GM19240 (cell line): ENCODE measurements around the gene SSTR5.
"Not testable (repeated sequence)": the region's sequence is repeated elsewhere in the genome, so short reads cannot be mapped to it uniquely, and the experiment has no call there.

ENCODE experiments used
- DNase-seq: peaks from one replicate; pipeline ENCODE4 v3.0.0; 2011; ENCODE audit warnings: low spot score; ENCODE audit not compliant: insufficient read length

The SSTR5 gene

DNA sequence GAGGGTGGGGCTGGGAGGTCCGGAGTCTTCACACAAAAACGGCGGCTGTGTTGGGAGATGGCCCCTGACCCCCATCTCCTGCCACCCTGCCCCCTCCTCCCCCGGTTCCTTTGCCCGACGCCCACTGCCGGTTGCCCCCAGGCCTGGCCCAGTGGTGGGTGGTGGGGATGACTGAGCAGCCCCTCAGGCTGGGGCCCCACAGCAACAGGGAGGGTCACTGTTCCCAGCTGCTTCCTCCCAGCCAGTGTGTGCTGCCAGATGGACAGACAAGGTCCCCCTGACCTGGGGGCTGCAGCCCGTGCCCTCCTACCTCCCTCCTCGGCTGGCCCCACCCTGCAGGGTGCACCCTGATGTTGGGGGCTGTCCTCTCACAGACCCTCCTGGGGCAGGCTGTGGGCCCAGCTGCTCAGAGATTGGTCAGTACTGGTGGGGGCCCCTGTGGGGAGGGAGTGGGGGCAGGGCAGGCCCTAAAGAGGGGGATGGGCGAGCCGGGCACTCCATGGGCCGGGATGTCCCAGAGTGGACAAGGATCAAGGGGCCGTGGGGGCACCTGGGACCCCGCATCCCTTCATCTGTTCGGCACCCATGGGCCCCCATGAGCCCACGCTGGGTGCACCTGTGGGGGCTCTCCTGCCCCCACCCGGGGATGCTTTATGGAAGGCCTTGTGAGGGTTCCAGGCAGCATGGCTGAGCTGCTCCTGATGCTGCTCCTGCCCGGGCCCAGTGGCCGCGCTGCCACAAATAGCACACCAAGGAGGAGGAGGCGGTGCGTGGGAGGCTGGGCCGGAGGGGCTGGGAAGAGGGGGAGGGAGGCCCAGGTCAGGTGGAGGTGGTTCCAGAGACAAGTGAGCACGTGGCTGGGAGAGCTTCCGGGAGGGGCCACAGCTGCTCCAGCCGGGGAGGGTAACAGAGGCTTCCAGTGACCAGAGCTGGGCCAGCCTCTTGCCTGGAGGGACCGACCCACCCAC, 18.4 kb downstream of the SSTR5 start:
- DNase-seq = no peak

DNA sequence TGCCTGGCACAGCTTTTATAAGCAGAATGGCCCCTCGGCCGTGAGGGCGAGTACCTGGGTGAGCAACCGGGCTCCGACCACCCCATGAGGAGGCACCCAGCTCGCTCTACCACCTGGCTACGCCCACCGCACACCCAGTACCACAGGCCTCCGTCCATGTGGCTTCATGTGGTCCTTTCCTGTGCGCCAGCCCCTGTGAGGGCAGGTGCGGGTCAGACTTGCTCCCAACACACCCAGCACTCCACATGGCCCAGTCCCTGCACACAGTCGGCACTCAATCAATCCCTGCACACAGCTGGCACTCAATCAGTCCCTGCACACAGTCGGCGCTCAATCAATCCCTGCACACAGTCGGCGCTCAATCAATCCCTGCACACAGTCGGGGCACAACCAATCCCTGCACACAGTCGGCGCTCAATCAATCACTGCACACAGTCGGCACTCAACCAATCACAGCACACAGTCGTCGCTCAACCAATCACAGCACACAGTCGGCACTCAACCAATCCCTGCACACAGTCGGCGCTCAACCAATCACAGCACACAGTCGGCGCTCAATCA, 19.5 kb downstream of the SSTR5 start:
- no peak for DNase-seq

DNA sequence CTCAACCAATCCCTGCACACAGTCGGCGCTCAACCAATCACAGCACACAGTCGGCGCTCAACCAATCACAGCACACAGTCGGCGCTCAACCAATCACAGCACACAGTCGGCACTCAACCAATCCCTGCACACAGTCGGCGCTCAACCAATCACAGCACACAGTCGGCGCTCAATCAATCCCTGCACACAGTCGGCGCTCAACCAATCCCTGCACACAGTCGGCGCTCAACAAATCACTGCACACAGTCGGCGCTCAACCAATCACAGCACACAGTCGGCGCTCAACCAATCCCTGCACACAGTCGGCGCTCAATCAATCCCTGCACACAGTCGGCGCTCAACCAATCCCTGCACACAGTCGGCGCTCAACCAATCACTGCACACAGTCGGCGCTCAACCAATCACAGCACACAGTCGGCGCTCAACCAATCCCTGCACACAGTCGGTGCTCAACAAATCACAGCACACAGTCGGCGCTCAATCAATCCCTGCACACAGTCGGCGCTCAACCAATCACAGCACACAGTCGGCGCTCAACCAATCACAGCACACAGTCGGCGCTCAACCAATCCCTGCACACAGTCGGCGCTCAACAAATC, 20.2 kb downstream of the SSTR5 start:
- not testable (repeated sequence) for DNase-seq

DNA sequence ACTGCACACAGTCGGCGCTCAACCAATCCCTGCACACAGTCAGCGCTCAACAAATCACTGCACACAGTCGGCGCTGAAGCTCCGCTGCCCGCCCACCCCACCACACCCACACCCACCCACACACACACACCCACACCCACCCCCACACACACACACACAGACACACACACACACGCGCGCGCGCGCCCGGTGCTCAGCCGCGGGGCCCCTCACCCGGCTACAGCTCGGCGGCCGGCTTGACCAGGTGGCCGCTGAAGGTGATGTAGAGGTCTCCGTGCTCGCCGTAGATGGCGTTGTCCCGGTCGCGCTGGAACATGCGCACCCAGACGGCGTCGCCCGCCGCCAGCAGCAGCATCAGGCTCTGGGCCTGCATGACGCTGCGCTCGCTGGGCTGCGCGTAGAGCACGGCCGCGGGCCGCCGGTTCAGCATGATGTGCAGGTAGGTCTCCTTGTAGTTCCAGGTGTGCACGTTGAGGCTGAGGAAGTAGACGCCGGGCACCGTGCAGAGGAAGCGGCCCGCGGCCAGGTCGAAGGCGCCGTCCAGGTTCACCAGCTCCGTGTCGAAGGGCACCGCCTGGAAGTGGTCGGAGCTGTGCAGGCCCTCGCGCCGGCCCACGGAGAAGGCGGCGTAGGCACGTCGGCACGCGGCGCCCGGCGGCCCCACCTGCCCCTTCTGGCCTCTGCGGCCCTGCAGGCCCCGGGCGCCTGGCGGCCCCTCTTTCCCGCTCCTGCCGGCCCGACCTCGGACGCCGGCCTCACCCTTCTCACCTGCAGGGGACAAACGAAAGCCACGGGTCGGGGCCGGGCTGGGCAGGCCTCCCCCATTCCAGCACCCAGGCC, 21.0 kb downstream of the SSTR5 start:
- DNase-seq = no peak

DNA sequence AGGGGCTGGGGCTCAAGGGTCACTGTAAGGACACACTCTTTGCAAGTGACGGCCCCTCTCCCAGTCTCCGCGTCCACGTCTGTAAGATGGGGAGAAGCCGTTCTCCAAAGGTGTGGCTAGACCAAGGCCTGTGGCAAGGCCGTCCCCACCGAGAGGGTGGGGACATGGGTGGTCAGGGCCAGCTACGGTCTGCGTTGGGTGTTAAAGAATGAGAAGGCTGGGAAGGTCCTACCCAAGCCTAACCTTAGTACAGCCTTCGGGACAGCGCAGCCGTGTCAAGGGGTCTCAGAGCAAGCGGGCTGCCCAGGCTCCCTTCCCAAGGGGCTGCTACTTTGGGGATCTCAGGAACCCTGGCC, 21.6 kb downstream of the SSTR5 start:
- DNase-seq = no peak

DNA sequence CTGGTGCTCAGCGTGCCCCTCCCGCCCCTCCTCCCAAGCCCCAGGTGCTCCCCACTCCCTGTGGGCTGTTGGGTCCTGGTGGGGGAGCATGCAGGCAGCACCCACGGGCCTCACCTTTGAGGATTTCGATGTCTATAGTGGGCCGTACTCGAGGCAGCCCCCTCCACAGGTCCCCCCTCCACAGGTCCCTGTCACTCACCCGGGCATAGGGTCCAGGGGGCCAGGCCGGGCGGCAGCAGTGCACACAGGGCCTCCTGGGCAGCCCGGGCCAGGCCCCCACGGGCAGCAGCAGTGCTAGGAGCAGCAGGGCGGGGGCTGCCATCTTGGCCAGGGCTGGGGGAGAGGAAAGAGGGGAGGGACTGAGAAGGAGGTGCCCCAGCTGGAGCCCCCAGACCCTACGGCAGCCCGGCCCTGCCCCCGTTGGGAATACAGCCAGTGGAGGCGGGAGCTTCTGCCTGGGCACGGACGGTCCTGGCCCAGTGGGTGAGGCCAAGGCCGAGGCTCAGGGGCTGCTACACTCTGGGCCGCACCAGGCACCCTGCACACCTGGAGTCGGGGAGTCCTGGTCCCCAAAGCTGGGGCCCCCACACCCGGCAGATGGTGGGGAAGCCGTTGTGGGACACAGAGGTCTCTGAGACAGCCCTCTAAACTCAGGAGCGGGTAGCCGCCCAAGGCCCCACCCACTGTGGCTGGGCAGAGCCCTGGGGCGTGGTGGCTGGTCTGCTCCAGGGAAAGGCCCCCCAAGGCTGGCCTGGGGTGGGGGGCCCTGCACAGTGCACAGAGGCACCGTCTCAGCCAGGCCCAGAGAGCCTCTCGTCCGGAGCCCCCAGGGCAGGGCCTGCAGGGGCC, 22.3 kb downstream of the SSTR5 start:
- DNase-seq = no peak

DNA sequence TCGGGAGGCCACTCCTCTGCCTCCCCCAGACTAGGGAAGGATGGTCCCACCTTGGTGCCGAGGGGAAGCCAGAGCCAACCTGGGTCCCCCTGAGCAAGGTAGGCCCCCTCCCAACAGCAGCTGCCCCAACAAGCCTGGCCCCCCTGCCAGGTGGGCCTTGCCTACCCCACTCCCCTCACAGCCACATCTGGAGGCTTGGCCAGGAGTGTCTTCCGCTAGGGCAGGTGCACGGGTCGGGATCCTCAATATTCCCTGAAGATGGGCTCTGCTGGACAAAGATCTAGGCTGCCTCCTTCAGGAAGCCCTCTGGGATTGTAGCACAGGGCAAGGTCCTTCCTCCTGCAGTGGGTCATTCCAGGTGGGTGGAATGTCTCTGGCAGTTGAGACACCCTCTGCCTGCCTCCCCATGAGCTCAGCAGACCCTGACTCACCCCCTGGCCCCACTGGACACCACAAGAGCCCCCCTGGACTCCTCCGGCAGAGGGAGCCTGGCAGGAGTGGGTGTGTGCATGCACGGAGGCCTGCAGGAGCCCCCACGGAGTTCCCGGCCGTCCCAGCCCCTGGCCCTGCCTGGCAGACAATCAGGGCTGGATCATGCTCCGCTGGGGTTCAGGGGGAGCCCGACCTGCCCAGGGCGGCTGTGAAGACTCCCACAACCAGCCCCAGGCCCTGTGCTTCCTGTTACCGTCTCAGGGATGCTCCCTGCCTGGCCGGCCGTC, 23.1 kb downstream of the SSTR5 start:
- no peak for DNase-seq

DNA sequence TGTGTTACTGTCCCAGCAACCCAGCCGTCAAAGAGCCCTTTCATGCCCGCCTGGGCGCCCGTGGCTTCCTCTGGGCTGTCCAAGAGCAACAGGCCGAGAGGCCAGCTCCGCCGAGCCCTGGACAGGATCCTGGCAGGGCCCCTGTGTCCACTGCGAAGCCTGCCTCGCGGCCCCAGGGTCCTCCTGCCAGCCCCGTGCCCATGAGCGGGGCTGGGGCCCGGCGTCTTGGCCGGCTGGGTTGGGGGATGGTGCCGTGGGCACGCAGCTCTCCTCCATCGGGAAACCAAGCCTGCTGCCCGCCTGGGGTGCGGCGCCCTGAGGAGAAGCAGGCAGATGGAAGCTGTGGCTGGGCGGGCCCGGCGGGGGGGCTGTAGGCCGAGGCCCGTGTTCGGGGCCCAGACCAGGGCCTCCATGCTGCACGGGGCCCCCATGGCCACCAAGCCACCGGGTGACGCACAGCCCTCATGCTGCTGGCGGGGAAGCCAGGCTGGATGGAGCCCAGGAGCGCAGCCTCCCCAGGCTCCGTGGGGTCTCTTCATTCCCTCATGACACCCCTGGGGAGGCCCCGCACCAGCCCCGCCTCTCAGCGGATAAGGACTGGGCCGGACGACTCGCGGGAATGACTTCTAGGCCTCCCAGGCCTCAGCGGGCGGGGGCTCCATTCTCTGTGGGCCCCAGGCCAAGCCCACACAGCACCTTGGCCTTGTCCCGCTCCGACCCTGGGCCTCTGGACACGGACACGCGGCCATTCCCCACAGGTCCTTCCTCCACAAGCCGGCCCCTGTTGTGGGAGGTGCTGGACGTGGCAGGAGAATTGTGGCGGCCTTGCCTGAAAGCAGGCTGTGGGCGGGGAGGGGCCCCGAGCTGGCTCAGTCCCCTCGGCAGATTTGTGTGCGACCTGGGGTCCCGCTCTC, 23.9 kb downstream of the SSTR5 start, which contains the start of gene C1QTNF8:
C1QTNF8 (minus strand) TSS at position 76 of the 914 bp plus-strand sequence. CDS start 1,322 bp downstream, outside the sequence.
- DNase-seq = no peak

DNA sequence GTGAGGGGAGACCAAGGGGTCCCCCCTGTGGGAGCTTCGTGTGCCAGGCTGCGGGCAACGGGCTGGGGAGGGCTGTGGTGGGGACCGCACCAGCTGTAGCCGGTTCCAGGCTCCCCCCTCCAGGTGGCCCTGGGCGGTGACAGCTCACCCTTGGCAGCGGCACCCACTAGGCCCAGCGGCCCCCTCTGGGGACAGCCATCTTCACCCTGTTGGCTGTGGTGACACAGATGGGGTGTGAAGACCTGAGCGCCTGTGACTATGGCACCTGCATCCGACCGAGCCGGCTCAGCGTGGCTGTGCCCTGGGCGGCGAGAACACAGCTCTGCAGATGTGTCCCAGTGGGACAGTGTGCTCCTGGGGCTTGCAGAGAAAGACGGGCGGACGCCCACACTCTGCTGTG, 24.6 kb downstream of the SSTR5 start:
- DNase-seq = no peak

DNA sequence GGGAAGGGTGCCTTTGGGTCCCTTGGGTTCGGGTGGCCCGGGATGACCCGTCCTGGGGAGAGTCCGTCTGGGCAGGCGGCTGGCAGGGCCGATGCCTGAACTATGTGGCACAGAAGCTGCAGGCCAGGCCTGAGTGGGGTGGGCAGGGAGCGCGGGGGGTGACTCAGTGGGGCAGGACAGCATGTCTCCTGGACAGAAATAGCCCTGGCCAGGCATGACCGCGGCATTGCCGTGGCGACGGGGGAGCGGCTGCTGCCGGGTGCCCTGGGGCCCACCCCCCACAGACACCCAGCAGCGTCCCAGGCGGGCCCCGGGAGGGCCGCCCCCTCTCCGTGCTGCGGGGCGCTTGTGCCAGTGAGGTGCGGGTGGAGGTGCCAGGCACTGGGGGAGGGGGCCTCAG, 25.3 kb downstream of the SSTR5 start:
- no peak for DNase-seq

DNA sequence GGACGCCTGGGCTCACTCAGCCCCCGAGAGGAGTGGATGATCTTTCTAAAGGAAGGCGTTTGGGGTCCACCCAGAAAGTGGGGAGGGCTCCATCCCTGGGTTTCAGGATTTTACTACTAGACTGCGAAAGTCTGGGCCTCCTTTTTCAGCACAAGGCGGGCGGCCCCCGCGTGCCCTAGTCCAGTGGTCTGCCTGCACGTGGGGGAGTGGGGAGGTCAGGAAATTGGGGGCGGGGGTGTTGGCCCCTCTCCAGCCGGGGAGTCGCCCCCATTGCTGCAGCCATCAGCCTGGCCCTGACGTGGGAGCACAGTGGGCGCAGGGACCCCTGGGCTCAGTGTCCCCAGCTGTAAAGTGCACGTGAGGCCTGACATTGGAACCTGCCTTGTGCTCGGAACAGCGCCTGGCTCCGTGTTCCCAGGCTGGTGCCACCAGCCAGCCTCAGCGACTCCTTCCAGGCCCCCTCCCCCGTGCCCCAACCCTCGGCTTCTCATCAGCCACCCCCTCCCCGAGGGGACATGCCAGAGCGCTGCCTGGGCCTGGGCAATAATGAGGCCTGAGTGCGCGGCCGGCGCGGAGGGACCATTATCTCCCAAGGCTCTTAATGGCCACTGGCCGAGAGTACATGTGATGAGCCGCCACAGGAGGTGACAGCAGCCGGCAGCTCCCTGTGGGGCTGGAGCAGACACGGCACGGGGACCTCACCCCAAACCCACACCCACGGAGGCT, 25.9 kb downstream of the SSTR5 start:
- no peak for DNase-seq

DNA sequence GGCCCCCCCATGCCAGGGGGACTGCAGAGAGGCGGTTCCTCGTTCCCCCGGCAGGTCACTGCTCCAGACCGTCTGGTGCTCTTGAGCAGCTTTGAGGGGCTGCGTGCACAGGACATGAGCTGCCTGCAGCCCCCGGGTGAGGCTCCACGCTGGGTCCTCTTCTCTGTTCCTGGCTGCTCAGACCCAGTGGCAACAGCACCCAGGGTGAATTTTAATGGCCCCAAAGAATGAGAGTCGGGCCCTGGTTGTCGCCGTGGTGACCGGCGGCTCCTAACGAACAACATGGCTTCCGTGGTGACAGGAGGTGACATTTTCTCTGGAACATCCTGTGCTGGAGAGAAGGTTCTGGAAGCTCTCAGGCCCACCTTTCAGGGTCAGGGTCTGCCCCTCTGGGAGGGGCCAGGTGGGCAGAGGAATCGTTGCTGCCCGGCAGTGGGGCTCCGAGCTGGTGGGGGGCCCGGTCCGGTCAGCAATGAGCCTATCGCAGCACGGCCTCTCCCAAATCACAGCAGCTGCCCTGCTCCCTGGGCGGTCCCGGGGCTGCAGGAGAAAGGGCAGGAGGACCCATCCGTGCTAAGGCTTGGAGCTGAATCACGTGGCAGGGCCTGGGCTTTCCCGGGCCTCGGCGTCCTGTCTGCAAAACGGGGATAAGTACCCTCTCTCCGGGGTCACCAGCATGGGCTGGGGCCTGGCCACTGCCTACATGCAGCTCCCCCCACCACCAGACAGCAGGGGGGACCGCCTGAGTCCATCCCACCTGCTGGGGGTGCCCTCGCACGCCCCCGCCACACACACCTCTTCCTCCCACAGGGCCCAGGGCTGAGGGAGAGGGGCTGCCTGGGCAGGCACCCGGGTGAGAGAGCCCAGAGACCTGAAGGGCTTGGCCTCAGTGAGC, 26.9 kb downstream of the SSTR5 start:
- no peak for DNase-seq

DNA sequence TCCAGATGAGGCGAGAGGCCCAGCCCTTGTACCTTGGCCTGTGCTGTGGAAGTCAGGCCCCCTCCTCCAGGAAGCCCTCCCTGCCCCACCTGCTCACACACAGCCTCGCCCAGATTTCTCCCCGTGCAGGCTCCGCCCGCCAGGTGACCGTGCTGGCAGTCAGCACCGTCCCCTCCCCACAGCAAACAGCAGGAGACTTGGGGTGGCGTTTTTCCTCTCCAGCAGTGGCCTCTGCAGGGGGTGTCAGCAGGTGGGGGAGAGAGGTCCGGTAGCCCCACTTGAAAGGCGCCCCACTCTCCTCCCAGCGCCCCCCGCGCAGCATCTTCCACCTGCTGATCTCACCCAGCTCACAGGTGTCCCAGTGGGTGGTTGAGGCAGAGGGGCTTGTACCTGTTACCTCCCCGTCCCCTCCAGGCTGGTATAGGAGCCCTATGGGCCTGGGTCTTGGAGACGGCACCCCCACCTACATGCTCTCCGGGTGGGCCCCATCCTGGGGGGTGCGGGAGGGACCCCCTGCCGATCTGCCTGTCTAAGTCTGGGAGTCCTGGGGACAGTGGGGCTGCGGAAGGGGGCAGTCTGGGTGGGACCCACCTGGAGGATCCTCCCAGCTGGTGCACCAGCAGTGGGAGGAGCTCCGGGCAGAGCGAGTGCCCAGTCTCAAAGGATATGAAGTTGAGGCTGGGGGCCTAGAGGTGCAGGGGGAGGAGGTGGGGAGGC, 27.7 kb downstream of the SSTR5 start:
- DNase-seq = no peak

DNA sequence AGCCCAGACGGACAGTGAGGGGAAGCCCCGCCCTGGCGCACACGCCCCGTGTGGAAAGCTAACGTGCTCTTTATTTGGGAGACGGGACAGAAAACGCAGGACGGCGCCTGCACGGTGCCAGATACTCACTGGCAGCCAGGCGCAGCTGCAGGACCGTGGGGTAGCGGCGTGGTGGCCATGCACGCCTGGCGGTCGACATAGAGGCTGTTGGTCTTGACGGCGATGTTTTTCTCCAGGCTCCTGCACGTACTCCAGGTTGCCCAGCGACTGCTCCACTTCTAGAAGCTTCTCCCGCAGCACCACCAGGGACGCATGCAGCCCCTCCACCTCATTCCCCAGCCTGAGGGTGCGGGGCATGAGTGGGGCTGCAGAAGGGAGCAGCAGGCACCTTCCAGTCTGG, 28.6 kb downstream of the SSTR5 start:
- DNase-seq = no peak

DNA sequence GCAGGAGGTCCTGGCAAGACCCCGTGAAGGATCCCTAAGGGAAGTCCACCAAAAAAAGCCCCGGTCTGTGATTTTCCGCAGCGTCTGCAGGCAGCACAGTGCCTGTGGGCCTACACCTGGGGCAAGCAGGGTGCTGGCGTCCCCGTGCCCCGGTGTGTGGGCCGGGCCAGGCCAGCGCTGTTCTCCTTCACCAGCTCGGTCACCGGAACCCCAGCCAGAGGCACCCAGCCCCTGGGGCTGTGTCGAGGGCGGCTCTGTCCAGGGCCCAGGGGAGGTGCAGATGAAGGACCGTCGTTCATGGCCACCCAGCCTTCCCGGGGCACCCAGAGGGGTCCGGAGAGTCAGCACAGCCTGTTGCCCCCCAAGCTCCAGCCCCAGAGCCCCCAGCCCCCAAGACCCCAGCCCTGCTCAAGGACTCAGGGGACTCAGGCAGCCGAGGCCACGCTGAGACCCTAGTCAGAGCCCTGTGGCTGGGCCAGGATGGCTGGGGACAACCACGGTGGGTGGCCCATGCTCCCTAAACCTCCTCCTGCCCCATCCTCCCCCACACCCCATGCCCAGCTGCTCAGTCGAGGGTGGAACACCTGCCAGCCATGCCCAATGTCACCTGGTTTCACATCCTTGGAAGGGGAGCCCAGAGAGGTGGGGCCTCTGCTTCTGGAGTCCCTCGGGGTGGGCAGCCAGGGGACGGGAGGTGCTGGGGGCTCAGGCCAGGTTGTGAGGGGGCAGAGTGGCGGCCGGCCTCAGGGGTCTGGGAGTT, 29.2 kb downstream of the SSTR5 start:
- DNase-seq = no peak

DNA sequence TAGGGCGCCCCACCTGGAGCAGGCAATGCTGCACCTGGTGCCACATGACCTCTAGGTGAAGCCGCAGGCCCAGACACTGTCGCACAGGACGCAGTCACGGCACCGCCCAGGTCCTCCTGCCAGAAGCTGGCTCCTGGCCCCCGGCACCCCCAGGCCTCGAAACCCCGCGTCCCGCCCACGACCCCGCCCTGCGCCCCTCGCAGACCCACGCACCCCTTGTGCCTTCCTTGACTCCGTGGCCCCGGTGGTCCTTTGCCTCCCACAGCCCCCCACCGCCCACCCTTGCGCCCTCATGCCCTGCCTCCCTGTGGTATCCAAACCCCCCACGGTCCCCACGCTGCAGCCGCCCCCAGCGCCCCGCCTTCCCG, 29.8 kb downstream of the SSTR5 start:
- DNase-seq = no peak
